Neural crest cell (in vitro differentiated cells): ENCODE measurements around the gene KCND1. TPM values are rescaled to one million over a fixed set of nuclear protein-coding genes. Genes with fewer than 3 reads are reported as not detected.
A peak's percentile ranks its signal among the peaks of the same experiment; 100 is the strongest.

Experiments used
- DNase-seq: peaks from one replicate; pipeline ENCODE4 v3.0.0; 2021; ENCODE audit warnings: low read depth, mixed read lengths, low spot score
- H3K27ac Mint-ChIP-seq: one replicate; pipeline ENCODE4 v1.8.0; 2021; ENCODE audit warnings: mild to moderate bottlenecking, mixed read lengths; ENCODE audit not compliant: unreplicated experiment
- H3K27me3 Mint-ChIP-seq: 2 replicates; pipeline ENCODE4 v1.8.0; 2021; ENCODE audit warnings: low read depth, mild to moderate bottlenecking, mixed read lengths
- H3K36me3 Mint-ChIP-seq: 2 replicates; pipeline ENCODE4 v1.8.0; 2021; ENCODE audit warnings: low read depth, mild to moderate bottlenecking, mixed read lengths
- H3K4me1 Mint-ChIP-seq: 2 replicates; pipeline ENCODE4 v1.8.0; 2021; ENCODE audit warnings: mixed read lengths
- H3K4me3 Mint-ChIP-seq: one replicate; pipeline ENCODE4 v1.8.0; 2021; ENCODE audit warnings: mild to moderate bottlenecking, mixed read lengths
- H3K9me3 Mint-ChIP-seq: 2 replicates; pipeline ENCODE4 v1.8.0; 2021; ENCODE audit warnings: mixed read lengths
- CTCF ChIP-seq: fragments of 200-600 bp; sonication (generic); conservative IDR thresholded peaks from 2 replicates; pipeline ENCODE4 v1.5.0; 2021; ENCODE audit warnings: antibody characterized with exemption, mild to moderate bottlenecking
- total RNA-seq: library from RNA; stranded (reverse); gene quantifications from 2 replicates; pipeline ENCODE4 v1.2.1, GENCODE V29; 2021

The KCND1 gene
- total RNA-seq, 1 donor from 2014 or later: 1.2 TPM

GRCh38 chrX:48966796-48967579, 4.7 kb downstream of the KCND1 start:
- no peak for DNase-seq
- Mint-ChIP-seq H3K4me1 (no peaks in the 10 kb centered on the region), H3K9me3 (no peaks in the 10 kb centered on the region), H3K36me3 (peaks cover 3% of the 10 kb centered on the region), H3K4me3 (no peak overlapping the region), H3K27me3 (peaks cover 4% of the 10 kb centered on the region), H3K27ac (no peak overlapping the region)
- no peak for TF ChIP-seq CTCF

- Mint-ChIP-seq H3K4me3 (no peak overlapping the region), H3K27ac (no peak overlapping the region), H3K4me1 (no peaks in the 10 kb centered on the region), H3K9me3 (no peaks in the 10 kb centered on the region), H3K27me3 (peaks cover 4% of the 10 kb centered on the region), H3K36me3 (peaks cover 3% of the 10 kb centered on the region)
- DNase-seq: no peak
- no peak for TF ChIP-seq CTCF
Measured at GRCh38 chrX:48965959-48966358, 5.7 kb downstream of the KCND1 start.

- no peak for TF ChIP-seq CTCF
- no peak overlapping the region for H3K27ac Mint-ChIP-seq
- peaks cover 6% of the 10 kb centered on the region for H3K4me1 Mint-ChIP-seq
- H3K4me3 Mint-ChIP-seq: no peak overlapping the region
- no peak for DNase-seq
- H3K9me3 Mint-ChIP-seq: no peaks in the 10 kb centered on the region
- H3K27me3 Mint-ChIP-seq: no peaks in the 10 kb centered on the region
- H3K36me3 Mint-ChIP-seq: peaks cover 3% of the 10 kb centered on the region
Measured at GRCh38 chrX:48961585-48962091, 10.0 kb downstream of the KCND1 start.

- Mint-ChIP-seq H3K27ac (no peak overlapping the region), H3K4me3 (peak overlapping the region; percentile 48), H3K4me1 (peaks cover 13% of the 10 kb centered on the region), H3K9me3 (no peaks in the 10 kb centered on the region), H3K36me3 (peaks cover 3% of the 10 kb centered on the region), H3K27me3 (no peaks in the 10 kb centered on the region)
- DNase-seq: no peak
- no peak for TF ChIP-seq CTCF
Measured at GRCh38 chrX:48960291-48960690, 11.4 kb downstream of the KCND1 start.

GRCh38 chrX:48958635-48959094, 13.0 kb downstream of the KCND1 start:
- no peaks in the 10 kb centered on the region for H3K9me3 Mint-ChIP-seq
- TF ChIP-seq CTCF: no peak
- H3K4me3 Mint-ChIP-seq: peak overlapping the region; percentile 97
- DNase-seq: no peak
- no peaks in the 10 kb centered on the region for H3K27me3 Mint-ChIP-seq
- H3K36me3 Mint-ChIP-seq: peaks cover under 1% of the 10 kb centered on the region
- H3K4me1 Mint-ChIP-seq: peaks cover 13% of the 10 kb centered on the region
- H3K27ac Mint-ChIP-seq: peak overlapping the region; percentile 88
